GM10266 (cell line): Measurements from ENCODE around the gene LENEP.

Experiments
- DNase-seq: peaks from one replicate; pipeline ENCODE4 v3.0.0; 2012; ENCODE audit errors: extremely low spot score
- TF ChIP-seq, protein P1 (sequence below): IDR thresholded peaks from 2 replicates; pipeline ENCODE4 v1.5.1; 2012; ENCODE audit warnings: mild to moderate bottlenecking, low read depth; ENCODE audit not compliant: control insufficient read depth, insufficient read depth; ENCODE audit errors: missing control alignments

The LENEP gene

DNA sequence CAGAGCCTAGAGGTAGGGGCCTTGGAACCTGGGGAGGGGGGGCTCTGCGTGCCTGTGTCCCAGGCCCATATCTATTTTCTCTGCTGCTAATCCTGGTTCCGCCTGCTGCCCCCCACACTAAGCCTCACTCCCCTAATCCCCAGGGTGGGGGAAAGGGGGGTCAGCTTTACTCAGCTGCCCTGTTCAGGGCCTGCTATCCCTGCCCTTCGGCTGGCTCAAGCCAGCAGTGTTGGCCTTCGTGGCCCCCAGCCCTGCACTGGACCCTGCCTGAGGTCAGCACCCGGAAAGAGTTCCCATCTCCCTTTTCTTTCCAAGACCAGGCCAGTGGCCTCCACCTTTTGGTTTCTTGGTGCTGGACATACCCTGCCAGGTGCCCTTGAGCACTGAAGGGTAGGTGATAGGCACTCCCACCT, 17.6 kb downstream of the LENEP start:
- DNase-seq, result no peak
- TF ChIP-seq, protein P1, sequence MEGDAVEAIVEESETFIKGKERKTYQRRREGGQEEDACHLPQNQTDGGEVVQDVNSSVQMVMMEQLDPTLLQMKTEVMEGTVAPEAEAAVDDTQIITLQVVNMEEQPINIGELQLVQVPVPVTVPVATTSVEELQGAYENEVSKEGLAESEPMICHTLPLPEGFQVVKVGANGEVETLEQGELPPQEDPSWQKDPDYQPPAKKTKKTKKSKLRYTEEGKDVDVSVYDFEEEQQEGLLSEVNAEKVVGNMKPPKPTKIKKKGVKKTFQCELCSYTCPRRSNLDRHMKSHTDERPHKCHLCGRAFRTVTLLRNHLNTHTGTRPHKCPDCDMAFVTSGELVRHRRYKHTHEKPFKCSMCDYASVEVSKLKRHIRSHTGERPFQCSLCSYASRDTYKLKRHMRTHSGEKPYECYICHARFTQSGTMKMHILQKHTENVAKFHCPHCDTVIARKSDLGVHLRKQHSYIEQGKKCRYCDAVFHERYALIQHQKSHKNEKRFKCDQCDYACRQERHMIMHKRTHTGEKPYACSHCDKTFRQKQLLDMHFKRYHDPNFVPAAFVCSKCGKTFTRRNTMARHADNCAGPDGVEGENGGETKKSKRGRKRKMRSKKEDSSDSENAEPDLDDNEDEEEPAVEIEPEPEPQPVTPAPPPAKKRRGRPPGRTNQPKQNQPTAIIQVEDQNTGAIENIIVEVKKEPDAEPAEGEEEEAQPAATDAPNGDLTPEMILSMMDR, result no peak

DNA sequence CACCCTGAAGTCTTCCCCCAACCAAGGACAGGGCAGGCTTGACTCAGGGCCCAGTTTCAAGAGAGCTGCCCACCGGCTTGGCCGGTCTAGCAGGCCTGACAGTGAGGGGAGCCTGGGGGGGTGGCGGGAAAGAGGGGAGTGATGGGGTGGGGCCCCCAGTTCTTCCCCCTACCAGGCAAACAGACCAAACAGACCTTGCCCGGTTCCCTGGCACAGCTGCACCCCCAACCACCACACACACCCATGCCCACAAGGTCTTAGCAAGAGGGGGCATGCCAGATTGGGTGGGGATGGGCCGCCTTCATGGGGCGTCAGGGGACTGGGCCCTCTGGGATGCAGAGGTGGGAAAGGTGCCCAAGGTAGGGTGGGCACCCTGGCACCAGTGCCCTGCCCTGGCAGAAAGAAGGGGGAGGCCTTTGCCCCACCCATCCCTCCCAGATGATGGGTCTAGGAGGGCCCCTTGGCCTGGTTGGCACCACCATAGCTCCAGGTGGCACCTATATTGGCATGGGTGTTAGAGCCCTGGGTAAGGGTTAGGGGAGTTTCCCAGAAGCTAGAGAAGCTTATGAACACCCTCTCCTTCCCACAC, 18.1 kb downstream of the LENEP start:
- TF ChIP-seq, protein P1, result no peak
- DNase-seq, result no peak

DNA sequence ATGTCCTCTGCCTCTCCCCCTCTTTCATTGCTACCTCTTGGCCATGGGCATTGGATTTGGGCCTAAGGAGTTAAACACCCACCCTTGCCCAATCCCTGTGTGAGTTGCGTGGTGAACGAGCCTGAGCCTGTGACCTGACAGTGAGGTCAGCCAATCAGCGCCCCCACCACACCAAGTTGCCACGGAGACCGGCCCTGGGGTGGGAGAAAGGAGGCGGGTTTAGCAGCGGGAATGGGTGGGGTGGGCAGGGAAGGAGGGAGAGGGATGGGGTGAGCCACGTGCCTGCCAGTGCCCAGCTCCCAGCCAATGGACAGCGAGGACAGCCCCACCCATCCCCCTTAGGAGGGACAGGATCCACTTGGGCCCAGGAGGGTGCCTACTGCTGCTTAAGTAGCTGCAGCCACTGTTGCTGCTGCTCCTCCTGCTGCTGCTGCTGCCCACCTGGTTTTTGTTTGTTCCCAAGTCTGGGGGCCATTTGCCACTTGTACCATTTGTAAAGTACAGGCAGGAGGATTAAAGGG, 18.7 kb downstream of the LENEP start:
- TF ChIP-seq, protein P1, result no peak
- DNase-seq, result no peak

DNA sequence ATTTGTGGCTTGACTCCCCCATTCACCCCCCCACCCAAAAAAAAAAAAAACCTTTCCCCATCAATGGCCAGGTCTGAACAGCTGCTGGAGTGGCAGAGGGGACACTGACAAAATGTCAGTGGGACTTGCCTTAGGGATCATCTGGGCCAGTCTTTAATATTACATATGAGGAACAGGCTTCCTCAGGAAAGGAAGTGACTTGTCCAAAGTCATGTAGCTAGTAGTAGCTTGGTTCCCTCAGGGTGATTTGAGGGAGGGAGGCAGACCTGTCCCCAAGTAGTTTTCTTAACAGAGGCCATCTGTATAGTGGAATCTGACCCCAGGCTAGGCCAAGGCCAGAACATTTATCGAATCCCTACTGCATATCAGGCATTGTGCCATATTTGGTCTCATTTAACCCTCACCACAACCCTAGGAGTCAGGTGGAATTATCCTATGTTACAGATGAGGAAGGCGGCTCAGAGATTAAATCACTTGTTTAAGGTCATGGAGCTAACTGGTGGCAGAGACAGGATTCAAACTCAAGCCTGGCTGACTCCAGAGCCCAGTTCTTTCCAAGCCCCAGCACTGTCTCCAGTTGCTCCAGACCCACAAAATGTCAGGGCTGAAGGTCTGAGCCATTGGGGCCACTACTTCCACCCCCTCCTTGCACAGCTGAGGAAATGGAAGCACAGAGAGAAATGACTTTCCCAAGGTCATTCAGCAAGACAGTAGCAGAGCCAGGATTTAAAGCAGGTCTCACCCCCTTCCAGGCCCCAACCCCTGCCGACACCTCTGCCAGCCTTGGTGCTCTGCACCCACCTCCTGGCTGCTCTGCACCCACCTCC, 19.6 kb downstream of the LENEP start:
- DNase-seq, result no peak
- TF ChIP-seq, protein P1, result no peak

DNA sequence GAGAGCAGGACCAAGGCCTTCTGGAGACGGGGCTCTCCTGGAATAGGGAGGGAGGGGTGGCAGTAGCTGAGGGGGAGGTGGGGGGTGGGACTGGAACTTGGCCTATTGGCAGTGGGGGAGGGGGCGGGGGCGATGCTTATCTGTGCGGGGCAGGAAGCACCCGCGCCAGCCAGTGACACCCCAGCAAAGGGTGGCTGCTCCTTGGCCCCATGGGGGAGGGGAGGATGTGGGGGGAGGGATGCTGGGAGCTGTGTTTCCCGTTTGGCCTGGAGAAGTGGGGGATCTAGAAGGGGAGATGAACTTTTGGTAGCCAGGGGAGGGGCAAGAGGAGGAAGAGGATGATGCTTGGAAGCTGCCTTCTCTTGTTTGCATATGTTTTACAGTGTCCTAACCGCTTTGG, 20.2 kb downstream of the LENEP start:
- TF ChIP-seq, protein P1, result no peak
- DNase-seq, result no peak

DNA sequence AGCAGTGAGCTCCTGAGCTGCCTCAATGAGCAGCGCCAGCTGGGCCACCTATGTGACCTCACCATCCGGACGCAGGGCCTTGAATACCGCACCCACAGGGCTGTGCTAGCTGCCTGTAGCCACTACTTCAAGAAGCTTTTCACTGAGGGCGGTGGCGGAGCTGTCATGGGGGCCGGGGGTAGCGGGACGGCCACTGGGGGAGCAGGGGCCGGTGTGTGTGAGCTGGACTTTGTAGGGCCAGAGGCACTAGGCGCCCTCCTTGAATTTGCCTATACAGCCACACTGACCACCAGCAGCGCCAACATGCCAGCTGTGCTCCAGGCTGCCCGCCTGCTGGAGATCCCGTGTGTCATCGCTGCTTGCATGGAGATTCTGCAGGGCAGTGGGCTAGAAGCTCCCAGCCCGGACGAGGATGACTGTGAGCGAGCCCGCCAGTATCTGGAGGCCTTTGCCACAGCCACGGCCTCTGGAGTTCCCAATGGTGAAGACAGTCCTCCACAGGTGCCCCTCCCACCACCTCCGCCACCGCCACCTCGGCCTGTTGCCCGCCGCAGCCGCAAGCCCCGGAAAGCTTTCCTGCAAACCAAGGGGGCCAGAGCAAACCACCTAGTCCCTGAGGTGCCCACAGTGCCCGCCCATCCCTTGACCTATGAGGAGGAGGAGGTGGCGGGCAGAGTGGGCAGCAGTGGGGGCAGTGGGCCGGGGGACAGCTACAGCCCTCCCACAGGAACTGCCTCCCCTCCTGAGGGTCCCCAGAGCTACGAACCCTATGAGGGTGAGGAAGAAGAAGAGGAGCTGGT, 21.5 kb downstream of the LENEP start:
- TF ChIP-seq, protein P1, result no peak
- no peak for DNase-seq
